ENCODE results near the gene VMP1.

VMP1 gene

DNA sequence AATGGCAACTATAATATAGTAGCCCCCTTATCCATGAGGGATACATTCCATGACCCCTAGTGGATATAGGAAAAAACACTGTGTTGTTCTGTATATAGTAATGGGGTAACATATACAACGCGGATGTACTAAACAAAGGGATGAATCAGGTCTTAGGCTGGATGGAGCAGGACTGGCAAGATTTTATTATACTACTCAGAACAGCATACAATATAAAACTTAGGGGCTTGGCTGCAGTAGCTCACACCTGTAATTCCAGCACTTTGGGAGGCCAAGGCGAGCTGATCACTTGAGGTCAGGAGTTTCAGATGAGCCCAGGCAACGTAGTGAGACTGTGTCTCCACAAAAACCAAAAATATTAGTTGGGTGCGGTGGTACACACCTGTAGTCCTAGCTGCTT is 26.8 kb downstream of the VMP1 start:
- no peaks in the 10 kb centered on the region for H3K9me3 ChIP-seq (ENCODE audit: control insufficient read depth, insufficient read depth, low read depth, low read length)
- POLR2A ChIA-PET: no interaction called here
- peaks cover 16 to 27% of the 10 kb centered on the region in 2 experiments for H3K36me3 ChIP-seq (ENCODE audit: control insufficient read depth in 2 of 2, insufficient read depth in 1 of 2, low read length in 2 of 2)
- H3K4me1 ChIP-seq (ENCODE audit: control insufficient read depth, insufficient read depth, low read length): peaks cover 6% of the 10 kb centered on the region; the same call in 1 of the 2 replicates
- no peak overlapping the region for H3K4me3 ChIP-seq (ENCODE audit: low read depth, low read length)
- CTCF ChIA-PET: interaction anchor here (0.6 to 1.6 kb wide), 4 partner anchors 19 to 424 kb away, joined by 3 to 8 read pairs (median 4); no protein-coding TSS in a partner anchor
- no peak for TF ChIP-seq ZNF585B (tag by site-specific recombination; IDR thresholded peaks at IDR 0.05)
- TF ChIP-seq ZNF248 (tag by site-specific recombination; IDR thresholded peaks at IDR 0.05): no peak
- TF ChIP-seq ZNF423 (tag by site-specific recombination; IDR thresholded peaks at IDR 0.05): no peak
- TF ChIP-seq, protein P1, sequence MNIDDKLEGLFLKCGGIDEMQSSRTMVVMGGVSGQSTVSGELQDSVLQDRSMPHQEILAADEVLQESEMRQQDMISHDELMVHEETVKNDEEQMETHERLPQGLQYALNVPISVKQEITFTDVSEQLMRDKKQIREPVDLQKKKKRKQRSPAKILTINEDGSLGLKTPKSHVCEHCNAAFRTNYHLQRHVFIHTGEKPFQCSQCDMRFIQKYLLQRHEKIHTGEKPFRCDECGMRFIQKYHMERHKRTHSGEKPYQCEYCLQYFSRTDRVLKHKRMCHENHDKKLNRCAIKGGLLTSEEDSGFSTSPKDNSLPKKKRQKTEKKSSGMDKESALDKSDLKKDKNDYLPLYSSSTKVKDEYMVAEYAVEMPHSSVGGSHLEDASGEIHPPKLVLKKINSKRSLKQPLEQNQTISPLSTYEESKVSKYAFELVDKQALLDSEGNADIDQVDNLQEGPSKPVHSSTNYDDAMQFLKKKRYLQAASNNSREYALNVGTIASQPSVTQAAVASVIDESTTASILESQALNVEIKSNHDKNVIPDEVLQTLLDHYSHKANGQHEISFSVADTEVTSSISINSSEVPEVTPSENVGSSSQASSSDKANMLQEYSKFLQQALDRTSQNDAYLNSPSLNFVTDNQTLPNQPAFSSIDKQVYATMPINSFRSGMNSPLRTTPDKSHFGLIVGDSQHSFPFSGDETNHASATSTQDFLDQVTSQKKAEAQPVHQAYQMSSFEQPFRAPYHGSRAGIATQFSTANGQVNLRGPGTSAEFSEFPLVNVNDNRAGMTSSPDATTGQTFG (tag by site-specific recombination; IDR thresholded peaks at IDR 0.05; ENCODE audit: borderline replicate concordance): no peak
- no peak for TF ChIP-seq ZNF704 (tag by site-specific recombination; IDR thresholded peaks at IDR 0.05)
- no peak for TF ChIP-seq AEBP2 (tag by site-specific recombination; IDR thresholded peaks at IDR 0.05; ENCODE audit: borderline replicate concordance)
- TF ChIP-seq GLIS1 (tag by site-specific recombination; IDR thresholded peaks at IDR 0.05): no peak
- TF ChIP-seq KLF9 (tag by site-specific recombination; IDR thresholded peaks at IDR 0.05; ENCODE audit: low read depth): no peak
- TF ChIP-seq GLIS2 (tag by site-specific recombination; IDR thresholded peaks at IDR 0.05): no peak
- TF ChIP-seq YY2 (tag by site-specific recombination; IDR thresholded peaks at IDR 0.05): no peak
- TF ChIP-seq PRDM1 (tag by site-specific recombination; IDR thresholded peaks at IDR 0.05): no peak
- no peak overlapping the region for H3K27ac ChIP-seq (ENCODE audit: extremely low read depth, low read depth, low read length)

DNA sequence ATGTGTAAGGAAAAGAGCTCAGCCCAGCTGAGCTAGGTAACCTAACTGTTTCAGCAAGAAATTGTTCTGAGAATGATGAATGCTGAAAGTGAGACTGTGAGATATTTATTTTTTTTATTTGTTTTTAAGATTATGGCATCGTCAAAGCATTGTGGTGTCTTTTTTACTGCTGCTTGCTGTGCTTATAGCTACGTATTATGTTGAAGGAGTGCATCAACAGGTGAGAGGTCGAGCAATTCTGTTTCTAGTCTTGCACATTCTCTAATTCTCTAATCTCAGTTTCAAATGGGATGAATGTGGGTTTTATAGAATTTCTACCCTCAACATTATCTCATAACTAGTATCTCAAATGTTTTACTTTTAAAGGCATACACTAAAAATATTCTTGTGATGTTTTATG is 29.9 kb downstream of the VMP1 start:
- Histone ChIP-seq H3K9me3 (ENCODE audit: control insufficient read depth, insufficient read depth, low read depth, low read length) (no peaks in the 10 kb centered on the region), H3K36me3 (ENCODE audit: control insufficient read depth in 2 of 2, insufficient read depth in 1 of 2, low read length in 2 of 2) (peaks cover 22 to 36% of the 10 kb centered on the region in 2 experiments), H3K4me1 (ENCODE audit: control insufficient read depth, insufficient read depth, low read length) (no peaks in the 10 kb centered on the region), H3K4me3 (ENCODE audit: low read depth, low read length) (no peak overlapping the region), H3K27ac (ENCODE audit: extremely low read depth, low read depth, low read length) (no peak overlapping the region)
- ChIA-PET POLR2A (interaction anchor here (1.2 kb wide), 1 partner anchor 30 kb away, joined by 3 read pairs; the partner anchor contains the start of genes PTRH2 and VMP1), CTCF (interaction anchor here (1.0 to 1.1 kb wide), 2 partner anchors 9 to 102 kb away, joined by 3 to 4 read pairs; no protein-coding TSS in a partner anchor)
- TF ChIP-seq, protein P2, sequence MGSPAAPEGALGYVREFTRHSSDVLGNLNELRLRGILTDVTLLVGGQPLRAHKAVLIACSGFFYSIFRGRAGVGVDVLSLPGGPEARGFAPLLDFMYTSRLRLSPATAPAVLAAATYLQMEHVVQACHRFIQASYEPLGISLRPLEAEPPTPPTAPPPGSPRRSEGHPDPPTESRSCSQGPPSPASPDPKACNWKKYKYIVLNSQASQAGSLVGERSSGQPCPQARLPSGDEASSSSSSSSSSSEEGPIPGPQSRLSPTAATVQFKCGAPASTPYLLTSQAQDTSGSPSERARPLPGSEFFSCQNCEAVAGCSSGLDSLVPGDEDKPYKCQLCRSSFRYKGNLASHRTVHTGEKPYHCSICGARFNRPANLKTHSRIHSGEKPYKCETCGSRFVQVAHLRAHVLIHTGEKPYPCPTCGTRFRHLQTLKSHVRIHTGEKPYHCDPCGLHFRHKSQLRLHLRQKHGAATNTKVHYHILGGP (tag by site-specific recombination; IDR thresholded peaks at IDR 0.05): no peak
- TF ChIP-seq BCL11A (tag by site-specific recombination; IDR thresholded peaks at IDR 0.05; ENCODE audit: low read depth) (no peak), SCRT2 (tag by site-specific recombination; IDR thresholded peaks at IDR 0.05) (peak; percentile 89), ZNF544 (tag by site-specific recombination; IDR thresholded peaks at IDR 0.05) (no peak), ZNF600 (tag by site-specific recombination; IDR thresholded peaks at IDR 0.05) (no peak), ZBTB49 (tag by site-specific recombination; IDR thresholded peaks at IDR 0.05; ENCODE audit: low read depth) (no peak), SCRT1 (tag by site-specific recombination; IDR thresholded peaks at IDR 0.05; ENCODE audit: borderline replicate concordance) (peak; percentile 64; the same call in 1 of the 2 replicates), ZFP3 (tag by site-specific recombination; IDR thresholded peaks at IDR 0.05; ENCODE audit: low read depth) (no peak), ZNF530 (tag by site-specific recombination; IDR thresholded peaks at IDR 0.05; ENCODE audit: low read depth) (no peak), ZNF155 (tag by site-specific recombination; IDR thresholded peaks at IDR 0.05) (no peak), SP2 (tag by site-specific recombination; IDR thresholded peaks at IDR 0.05) (no peak), ZNF133 (tag by site-specific recombination; IDR thresholded peaks at IDR 0.05) (no peak)
- TF ChIP-seq, protein P1 (tag by site-specific recombination; IDR thresholded peaks at IDR 0.05; ENCODE audit: borderline replicate concordance): no peak
